ENCODE data around the gene VIM.

DNA sequence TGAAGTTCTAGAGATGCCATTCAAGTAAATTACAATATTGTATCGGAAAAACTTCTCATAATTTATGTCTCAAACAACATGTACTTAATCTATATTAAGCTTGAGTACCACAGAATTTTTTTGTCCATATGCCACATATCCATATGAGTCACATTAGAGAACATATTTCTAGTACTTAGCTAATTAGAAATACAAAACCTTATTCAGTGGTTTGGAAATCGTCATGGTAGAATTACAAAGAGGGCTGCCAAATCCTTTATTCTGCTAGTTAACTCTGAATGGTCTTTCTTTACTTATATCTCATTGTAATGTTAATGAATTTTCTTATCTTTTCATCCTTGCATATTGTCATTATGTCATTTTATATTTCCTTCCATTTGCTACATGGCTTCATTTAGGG is 9.0 kb upstream of the VIM start:
- TF ChIP-seq, protein P1, sequence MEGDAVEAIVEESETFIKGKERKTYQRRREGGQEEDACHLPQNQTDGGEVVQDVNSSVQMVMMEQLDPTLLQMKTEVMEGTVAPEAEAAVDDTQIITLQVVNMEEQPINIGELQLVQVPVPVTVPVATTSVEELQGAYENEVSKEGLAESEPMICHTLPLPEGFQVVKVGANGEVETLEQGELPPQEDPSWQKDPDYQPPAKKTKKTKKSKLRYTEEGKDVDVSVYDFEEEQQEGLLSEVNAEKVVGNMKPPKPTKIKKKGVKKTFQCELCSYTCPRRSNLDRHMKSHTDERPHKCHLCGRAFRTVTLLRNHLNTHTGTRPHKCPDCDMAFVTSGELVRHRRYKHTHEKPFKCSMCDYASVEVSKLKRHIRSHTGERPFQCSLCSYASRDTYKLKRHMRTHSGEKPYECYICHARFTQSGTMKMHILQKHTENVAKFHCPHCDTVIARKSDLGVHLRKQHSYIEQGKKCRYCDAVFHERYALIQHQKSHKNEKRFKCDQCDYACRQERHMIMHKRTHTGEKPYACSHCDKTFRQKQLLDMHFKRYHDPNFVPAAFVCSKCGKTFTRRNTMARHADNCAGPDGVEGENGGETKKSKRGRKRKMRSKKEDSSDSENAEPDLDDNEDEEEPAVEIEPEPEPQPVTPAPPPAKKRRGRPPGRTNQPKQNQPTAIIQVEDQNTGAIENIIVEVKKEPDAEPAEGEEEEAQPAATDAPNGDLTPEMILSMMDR (IDR thresholded peaks at IDR 0.05) = no peak
- TF ChIP-seq POLR2A (IDR thresholded peaks at IDR 0.05) = no peak
